ENCODE data around the gene CEP95. TPM values are rescaled to one million over a fixed set of nuclear protein-coding genes. Genes with fewer than 3 reads are reported as not detected.

CEP95 gene
- total and polyA plus RNA-seq, 2 of the 13 experiments (the other 11 are each of a cell fraction or from before 2014, with no cell fraction given) = 65.9 to 68.8 TPM

GRCh38 chr17:64506201-64506575, 589 bp upstream of the CEP95 start, which contains the start of gene DDX5 (continued):
- TF ChIP-seq SKIL (CRISPR knock-in tag; IDR thresholded peaks at IDR 0.05; ENCODE audit: borderline replicate concordance) (no peak), ZNF530 (CRISPR knock-in tag; IDR thresholded peaks at IDR 0.05; ENCODE audit: low read depth) (no peak), MAX (IDR thresholded peaks at IDR 0.05) (peak; percentile 19; the same call in 1 of the 2 replicates), ZBTB20 (CRISPR knock-in tag; IDR thresholded peaks at IDR 0.05; ENCODE audit: borderline replicate concordance, low read depth) (no peak), AHR (CRISPR knock-in tag; IDR thresholded peaks at IDR 0.05) (peak; percentile 11; the same call in 1 of the 2 replicates), KDM2A (CRISPR knock-in tag; IDR thresholded peaks at IDR 0.05; ENCODE audit: borderline replicate concordance, low read depth) (peak; percentile 41; the same call in 1 of the 2 replicates), NBN (conservative IDR thresholded peaks at IDR 0.05) (no peak), NR2F6 (IDR thresholded peaks at IDR 0.05) (no peak), NR2F6 (CRISPR knock-in tag; IDR thresholded peaks at IDR 0.05) (0 out of 2 replicates have a peak, but pooled peaks have one; percentile 53), ATF7 (IDR thresholded peaks at IDR 0.05) (peak; percentile 81; the same call in 1 of the 2 replicates), ATF7 (CRISPR knock-in tag; IDR thresholded peaks at IDR 0.05) (peak; percentile 87), HNRNPH1 (optimal IDR thresholded peaks at IDR 0.05; ENCODE audit: low read depth, low read length) (no peak), MAFG (CRISPR knock-in tag; IDR thresholded peaks at IDR 0.05) (no peak), ZNF367 (CRISPR knock-in tag; IDR thresholded peaks at IDR 0.05; ENCODE audit: borderline replicate concordance) (0 out of 2 replicates have a peak, but pooled peaks have one; percentile 85), IRX3 (CRISPR knock-in tag; IDR thresholded peaks at IDR 0.05; ENCODE audit: borderline replicate concordance, low read depth) (peak; percentile 54; the same call in 1 of the 2 replicates), RXRA (CRISPR knock-in tag; IDR thresholded peaks at IDR 0.05) (peak; percentile 88; the same call in 1 of the 2 replicates), ZMYM4 (CRISPR knock-in tag; IDR thresholded peaks at IDR 0.05) (peak; percentile 90), ZIK1 (CRISPR knock-in tag; IDR thresholded peaks at IDR 0.05; ENCODE audit: borderline replicate concordance, low read depth) (0 out of 2 replicates have a peak, but pooled peaks have one; percentile 80), EZH2 (conservative IDR thresholded peaks at IDR 0.05; ENCODE audit: low read depth, low read length) (no peak), ZFP36 (IDR thresholded peaks at IDR 0.05; ENCODE audit: borderline replicate concordance, low read depth, low read length, partially characterized antibody) (peak; percentile 7), TARDBP (CRISPR knock-in tag; IDR thresholded peaks at IDR 0.05) (peak; percentile 60; the same call in 1 of the 2 replicates), ZNF225 (CRISPR knock-in tag; IDR thresholded peaks at IDR 0.05) (peak; percentile 69; the same call in 1 of the 2 replicates), GATAD1 (CRISPR knock-in tag; IDR thresholded peaks at IDR 0.05) (peak; percentile 75), ZNF780A (CRISPR knock-in tag; IDR thresholded peaks at IDR 0.05) (peak; percentile 75; the same call in 1 of the 2 replicates)
- TF ChIP-seq, protein P1, sequence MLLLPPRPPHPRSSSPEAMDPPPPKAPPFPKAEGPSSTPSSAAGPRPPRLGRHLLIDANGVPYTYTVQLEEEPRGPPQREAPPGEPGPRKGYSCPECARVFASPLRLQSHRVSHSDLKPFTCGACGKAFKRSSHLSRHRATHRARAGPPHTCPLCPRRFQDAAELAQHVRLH (CRISPR knock-in tag; IDR thresholded peaks at IDR 0.05; ENCODE audit: borderline replicate concordance, low read depth) = peak; percentile 79
- TF ChIP-seq, protein P2, sequence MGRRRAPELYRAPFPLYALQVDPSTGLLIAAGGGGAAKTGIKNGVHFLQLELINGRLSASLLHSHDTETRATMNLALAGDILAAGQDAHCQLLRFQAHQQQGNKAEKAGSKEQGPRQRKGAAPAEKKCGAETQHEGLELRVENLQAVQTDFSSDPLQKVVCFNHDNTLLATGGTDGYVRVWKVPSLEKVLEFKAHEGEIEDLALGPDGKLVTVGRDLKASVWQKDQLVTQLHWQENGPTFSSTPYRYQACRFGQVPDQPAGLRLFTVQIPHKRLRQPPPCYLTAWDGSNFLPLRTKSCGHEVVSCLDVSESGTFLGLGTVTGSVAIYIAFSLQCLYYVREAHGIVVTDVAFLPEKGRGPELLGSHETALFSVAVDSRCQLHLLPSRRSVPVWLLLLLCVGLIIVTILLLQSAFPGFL (CRISPR knock-in tag; IDR thresholded peaks at IDR 0.05) = 0 out of 2 replicates have a peak, but pooled peaks have one; percentile 56
- TF ChIP-seq, protein P3, sequence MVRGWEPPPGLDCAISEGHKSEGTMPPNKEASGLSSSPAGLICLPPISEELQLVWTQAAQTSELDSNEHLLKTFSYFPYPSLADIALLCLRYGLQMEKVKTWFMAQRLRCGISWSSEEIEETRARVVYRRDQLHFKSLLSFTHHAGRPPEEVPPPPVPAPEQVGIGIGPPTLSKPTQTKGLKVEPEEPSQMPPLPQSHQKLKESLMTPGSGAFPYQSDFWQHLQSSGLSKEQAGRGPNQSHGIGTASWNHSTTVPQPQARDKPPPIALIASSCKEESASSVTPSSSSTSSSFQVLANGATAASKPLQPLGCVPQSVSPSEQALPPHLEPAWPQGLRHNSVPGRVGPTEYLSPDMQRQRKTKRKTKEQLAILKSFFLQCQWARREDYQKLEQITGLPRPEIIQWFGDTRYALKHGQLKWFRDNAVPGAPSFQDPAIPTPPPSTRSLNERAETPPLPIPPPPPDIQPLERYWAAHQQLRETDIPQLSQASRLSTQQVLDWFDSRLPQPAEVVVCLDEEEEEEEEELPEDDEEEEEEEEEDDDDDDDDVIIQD (CRISPR knock-in tag; IDR thresholded peaks at IDR 0.05; ENCODE audit: low read depth) = no peak

Measured in HepG2 (cell line).